SK-N-SH (cell line): ENCODE results near the gene PLCL2. TPM values are rescaled to one million over a fixed set of nuclear protein-coding genes. Genes with fewer than 3 reads are reported as not detected.

ENCODE experiments used
- CTCF ChIA-PET: fragments of 300-600, 350-600 bp; formaldehyde crosslinking; extraction: SDS; loops from one replicate; lab custom pipeline; 2021; lab: Yijun Ruan, JAX
- POLR2A ChIA-PET: fragments of 350-600 bp; sonication (Branson Sonifier 250); formaldehyde crosslinking; extraction: SDS; loops from one replicate; lab custom pipeline; 2020; ENCODE audit warnings: antibody characterized with exemption, inconsistent platforms; lab: Yijun Ruan, JAX
- DNase-seq: peaks from one replicate; pipeline ENCODE4 v3.0.0; 2012
- H2AFZ ChIP-seq: fragments of 200-600 bp; sonication (generic); 2 replicates; pipeline ENCODE4 v1.8.1; 2016; ENCODE audit warnings: antibody characterized with exemption, mild to moderate bottlenecking, low read depth
- H3F3A ChIP-seq: fragments of 200-600 bp; sonication (generic); replicated peaks from 2 replicates; pipeline ENCODE3; 2016; ENCODE audit warnings: antibody characterized with exemption, mild to moderate bottlenecking; ENCODE audit not compliant: insufficient read depth
- H3K27ac ChIP-seq, 2 experiments: fragments of 200-500 bp in 1 of 2; fragments of 200-600 bp in 1 of 2; sonication (Bioruptor generic) in 1 of 2; sonication (generic), shearing (Covaris generic) in 1 of 2; 2 replicates each; pipeline versions ENCODE4 v1.5.1 to v1.6.1; 2014 to 2016; ENCODE audit warnings: low read depth in 2 of 2, inconsistent platforms in 1 of 2, low read length in 1 of 2, mild to moderate bottlenecking in 1 of 2, mixed read lengths in 1 of 2
- H3K27me3 ChIP-seq: fragments of 200-600 bp; sonication (generic), shearing (Covaris generic); 2 replicates; pipeline ENCODE4 v1.6.1; 2016; ENCODE audit warnings: mixed run types; ENCODE audit not compliant: insufficient read depth
- H3K36me3 ChIP-seq, 2 experiments: fragments of 200-500 bp in 1 of 2; fragments of 200-600 bp in 1 of 2; sonication (Bioruptor generic) in 1 of 2; sonication (generic) in 1 of 2; replicated peaks in 1 of 2; 2 replicates each; pipeline versions ENCODE3 to v1.5.1; 2014 to 2016; ENCODE audit warnings: low read length in 1 of 2, mild to moderate bottlenecking in 1 of 2; ENCODE audit not compliant: insufficient read depth in 2 of 2, control insufficient read depth in 1 of 2
- H3K4me1 ChIP-seq, 2 experiments: fragments of 200-500 bp in 1 of 2; fragments of 200-600 bp in 1 of 2; sonication (Bioruptor generic) in 1 of 2; sonication (generic), shearing (Covaris generic) in 1 of 2; 2 replicates each; pipeline versions ENCODE4 v1.5.1 to v1.6.1; 2014 to 2016; ENCODE audit warnings: low read depth in 1 of 2, low read length in 1 of 2, mixed run types in 1 of 2; ENCODE audit not compliant: insufficient read depth in 2 of 2, control insufficient read depth in 1 of 2
- H3K4me2 ChIP-seq: fragments of 200-600 bp; sonication (generic), shearing (Covaris generic); 2 replicates; pipeline ENCODE4 v1.6.1; 2017; ENCODE audit warnings: mixed run types
- H3K4me3 ChIP-seq, 2 experiments: fragments of 200-500 bp in 1 of 2; fragments of 200-600 bp in 1 of 2; sonication (Bioruptor generic) in 1 of 2; sonication (generic), shearing (Covaris generic) in 1 of 2; 2 replicates each; pipeline versions ENCODE4 v1.5.1 to v1.8.1; 2014 to 2016; ENCODE audit warnings: low read depth in 2 of 2, inconsistent platforms in 1 of 2, low read length in 1 of 2, mild to moderate bottlenecking in 1 of 2, mixed read lengths in 1 of 2, moderate library complexity in 1 of 2
- H3K79me2 ChIP-seq: fragments of 200-600 bp; sonication (generic); 2 replicates; pipeline ENCODE4 v1.8.1; 2017; ENCODE audit warnings: mild to moderate bottlenecking; ENCODE audit not compliant: insufficient read depth
- H3K9ac ChIP-seq: fragments of 200-600 bp; sonication (generic); 2 replicates; pipeline ENCODE4 v1.6.1; 2017; ENCODE audit warnings: mixed run types
- H3K9me2 ChIP-seq: fragments of 200-600 bp; sonication (generic); 2 replicates; pipeline ENCODE4 v1.6.1; 2017; ENCODE audit warnings: mixed run types
- H3K9me3 ChIP-seq: fragments of 200-600 bp; sonication (generic); 2 replicates; pipeline ENCODE4 v1.6.1; 2017; ENCODE audit warnings: mixed run types, mild to moderate bottlenecking, moderate library complexity
- H4K20me1 ChIP-seq: fragments of 200-600 bp; sonication (generic); 2 replicates; pipeline ENCODE4 v1.6.1; 2017; ENCODE audit warnings: mild to moderate bottlenecking, mixed run types; ENCODE audit not compliant: insufficient read depth
- CHD2 ChIP-seq: fragments of 150-350 bp; IDR thresholded peaks from 2 replicates; pipeline ENCODE4 v1.6.1; 2018; ENCODE audit warnings: low read length; ENCODE audit not compliant: partially characterized antibody
- CTCF ChIP-seq: fragments of 200-600 bp; sonication (generic); IDR thresholded peaks from 2 replicates; pipeline ENCODE4 v1.6.1; 2017; ENCODE audit warnings: antibody characterized with exemption, mild to moderate bottlenecking, moderate library complexity
- ELF1 ChIP-seq: IDR thresholded peaks from 2 replicates; pipeline ENCODE4 v1.4.0; 2012
- EP300 ChIP-seq, 2 experiments: IDR thresholded peaks; 2 replicates each; pipeline versions ENCODE4 v1.4.0 to v1.6.1; 2012; ENCODE audit warnings: borderline replicate concordance in 1 of 2, low read depth in 1 of 2, low read length in 1 of 2
- EZH2phosphoT487 ChIP-seq: fragments of 200-600 bp; sonication (generic); IDR thresholded peaks from 2 replicates; pipeline ENCODE4 v1.6.1; 2017; ENCODE audit warnings: low read depth, mixed run types, mild to moderate bottlenecking, antibody characterized with exemption, moderate library complexity, borderline replicate concordance
- FOSL2 ChIP-seq: IDR thresholded peaks from 2 replicates; pipeline ENCODE4 v1.4.0; 2012; ENCODE audit warnings: low read depth, mild to moderate bottlenecking, moderate library complexity, borderline replicate concordance
- FOXM1 ChIP-seq: IDR thresholded peaks from 2 replicates; pipeline ENCODE4 v1.4.0; 2012; ENCODE audit warnings: low read depth, mild to moderate bottlenecking
- GABPA ChIP-seq: IDR thresholded peaks from 2 replicates; pipeline ENCODE4 v1.4.0; 2012; ENCODE audit warnings: low read depth, mild to moderate bottlenecking
- MEF2A ChIP-seq: IDR thresholded peaks from 2 replicates; pipeline ENCODE4 v1.4.0; 2012; ENCODE audit warnings: low read depth, borderline replicate concordance
- MXI1 ChIP-seq: IDR thresholded peaks from 2 replicates; pipeline ENCODE4 v1.6.1; 2012; ENCODE audit warnings: mild to moderate bottlenecking, low read depth, low read length, improper control_type of control experiment
- NFIC ChIP-seq: IDR thresholded peaks from 2 replicates; pipeline ENCODE4 v1.4.0; 2012; ENCODE audit warnings: borderline replicate concordance
- PBX3 ChIP-seq: IDR thresholded peaks from 2 replicates; pipeline ENCODE4; 2012
- RCOR1 ChIP-seq: fragments of 150-350 bp; IDR thresholded peaks from 2 replicates; pipeline ENCODE4 v1.6.1; 2017; ENCODE audit warnings: antibody characterized with exemption, low read length
- RFX5 ChIP-seq: IDR thresholded peaks from 2 replicates; pipeline ENCODE4 v1.6.1; 2012; ENCODE audit warnings: mild to moderate bottlenecking, improper control_type of control experiment, low read length
- RXRA ChIP-seq: IDR thresholded peaks from 2 replicates; pipeline ENCODE4 v1.4.0; 2012; ENCODE audit warnings: low read depth, mild to moderate bottlenecking, borderline replicate concordance
- SMC3 ChIP-seq: IDR thresholded peaks from 2 replicates; pipeline ENCODE4 v1.6.1; 2012; ENCODE audit warnings: low read depth, low read length, improper control_type of control experiment
- TCF12 ChIP-seq: IDR thresholded peaks from 2 replicates; pipeline ENCODE4 v1.4.0; 2012
- TEAD4 ChIP-seq: IDR thresholded peaks from 2 replicates; pipeline ENCODE4 v1.4.0; 2012; ENCODE audit warnings: mild to moderate bottlenecking, borderline replicate concordance; ENCODE audit not compliant: insufficient read depth
- USF1 ChIP-seq: IDR thresholded peaks from 2 replicates; pipeline ENCODE4 v1.4.0; 2012; ENCODE audit warnings: low read depth, borderline replicate concordance
- USF2 ChIP-seq: fragments of 150-350 bp; IDR thresholded peaks from 2 replicates; pipeline ENCODE4 v1.6.1; 2017; ENCODE audit warnings: antibody characterized with exemption, low read length, low read depth, borderline replicate concordance
- YY1 ChIP-seq: IDR thresholded peaks from 2 replicates; pipeline ENCODE4 v1.4.0; 2012; ENCODE audit warnings: low read depth, mild to moderate bottlenecking
- ZBTB33 ChIP-seq: IDR thresholded peaks from 2 replicates; pipeline ENCODE4 v1.4.0; 2012; ENCODE audit warnings: low read depth, borderline replicate concordance
- WGBS: methylation state at CpG from one replicate; pipeline ENCODE4 v1.1.6; 2017; ENCODE audit warnings: low lambda C conversion rate; 5-methylcytosine and 5-hydroxymethylcytosine counted together
- polyA plus RNA-seq, 3 experiments: library from polyadenylated mRNA; depleted of rRNA; stranded (reverse); fragments of >200 nt; gene quantifications; 2 replicates each; pipeline ENCODE4 v1.2.3, GENCODE V29; 2012

PLCL2 gene
- polyA plus RNA-seq, 1 of the 3 experiments (the other 2 are of a cell fraction) = 0.85 TPM

GRCh38 chr3:17025594-17026139, 140.9 kb downstream of the PLCL2 start (continued):
- no peak for TF ChIP-seq ELF1
- TF ChIP-seq PBX3 = no peak
- TF ChIP-seq MEF2A = no peak
- no peak for TF ChIP-seq YY1
- no peak for TF ChIP-seq USF1
- TF ChIP-seq CHD2 = no peak
- TF ChIP-seq USF2 = no peak
- no peak for TF ChIP-seq TCF12
- TF ChIP-seq RXRA = no peak
- no peak for TF ChIP-seq GABPA
- TF ChIP-seq FOXM1 = no peak
- TF ChIP-seq, all 33 proteins: peak for 0

- CTCF ChIA-PET = interaction anchor here (0.6 kb wide), 1 partner anchor 1698 kb away, joined by 3 read pairs; no protein-coding TSS in a partner anchor
- DNase-seq = no peak
- no peaks in the 10 kb centered on the region for H3F3A ChIP-seq
- H3K9ac ChIP-seq = no peak overlapping the region
- no peaks in the 10 kb centered on the region for H3K27me3 ChIP-seq
- no peak overlapping the region for H2AFZ ChIP-seq
- no peaks in the 10 kb centered on the region for H3K79me2 ChIP-seq
- 93% methylated on average over 1 of the region's 1 CpG for WGBS
- no peaks in the 10 kb centered on the region for H4K20me1 ChIP-seq
- no peaks in the 10 kb centered on the region for H3K9me3 ChIP-seq
- H3K36me3 ChIP-seq = no peaks in the 10 kb centered on the region
- H3K27ac ChIP-seq = no peak overlapping the region
- H3K9me2 ChIP-seq = no peaks in the 10 kb centered on the region
- H3K4me3 ChIP-seq = no peak overlapping the region
- POLR2A ChIA-PET = no interaction called here
- H3K4me1 ChIP-seq = no peaks in the 10 kb centered on the region
- no peak overlapping the region for H3K4me2 ChIP-seq
- TF ChIP-seq FOSL2 = no peak
- no peak for TF ChIP-seq EP300 (IDR thresholded peaks at IDR 0.05; ENCODE audit: borderline replicate concordance in 1 of 2, low read depth in 1 of 2, low read length in 1 of 2)
- no peak for TF ChIP-seq ELF1
- no peak for TF ChIP-seq RCOR1
- no peak for TF ChIP-seq SMC3
- TF ChIP-seq NFIC = no peak
- TF ChIP-seq RXRA = no peak
- no peak for TF ChIP-seq EZH2phosphoT487
- TF ChIP-seq TCF12 = no peak
- no peak for TF ChIP-seq MXI1
- TF ChIP-seq USF1 = no peak
- no peak for TF ChIP-seq RFX5
- no peak for TF ChIP-seq TEAD4
- no peak for TF ChIP-seq ZBTB33
- no peak for TF ChIP-seq CTCF
Measured at GRCh38 chr3:17027318-17027717, 142.6 kb downstream of the PLCL2 start.
